Coronary artery (tissue), 2 donors: ENCODE measurements around the gene ARHGAP22.

Source experiments
- DNase-seq: peaks from one replicate; pipeline ENCODE4 v3.0.0-alpha.2; 2017; ENCODE audit warnings: low spot score
- H3K27ac ChIP-seq, 2 donors: fragments of 200-600 bp; sonication (generic); one replicate each; pipeline ENCODE4 v1.5.1; 2016 to 2019
- H3K4me3 ChIP-seq: fragments of 200-600 bp; sonication (generic); 2 replicates; pipeline ENCODE4 v1.5.1; 2016; ENCODE audit warnings: mild to moderate bottlenecking, moderate library complexity
- CTCF ChIP-seq: fragments of 200-600 bp; sonication (generic); IDR thresholded peaks from one replicate; pipeline ENCODE4 v1.5.1; 2019; ENCODE audit warnings: antibody characterized with exemption

ARHGAP22 gene

GRCh38 chr10:48456361-48456804, 148.5 kb downstream of the ARHGAP22 start:
- H3K4me3 ChIP-seq: no peak overlapping the region
- no peak for TF ChIP-seq CTCF
- DNase-seq: peak; percentile 73
- H3K27ac ChIP-seq: no peak overlapping the region

- no peak overlapping the region for H3K4me3 ChIP-seq
- DNase-seq: peak; percentile 59
- no peak for TF ChIP-seq CTCF
- no peak overlapping the region for H3K27ac ChIP-seq
Measured at GRCh38 chr10:48455392-48456151, 149.3 kb downstream of the ARHGAP22 start.

GRCh38 chr10:48455055-48455391, 149.8 kb downstream of the ARHGAP22 start:
- DNase-seq: peak; percentile 62
- H3K27ac ChIP-seq: no peak overlapping the region

GRCh38 chr10:48454302-48455054, 150.4 kb downstream of the ARHGAP22 start:
- TF ChIP-seq CTCF: no peak
- H3K4me3 ChIP-seq: no peak overlapping the region
- peak; percentile 61 for DNase-seq
- no peak overlapping the region for H3K27ac ChIP-seq

More at GRCh38 chr10:48455055-48455391, 149.8 kb downstream of the ARHGAP22 start:
- TF ChIP-seq CTCF: no peak
- H3K4me3 ChIP-seq: no peak overlapping the region

- Histone ChIP-seq H3K27ac (no peak overlapping the region), H3K4me3 (no peak overlapping the region)
- DNase-seq: peak; percentile 55
- no peak for TF ChIP-seq CTCF
Measured at GRCh38 chr10:48453451-48454301, 151.2 kb downstream of the ARHGAP22 start.

- no peak overlapping the region for H3K27ac ChIP-seq
- DNase-seq: peak; percentile 61
- H3K4me3 ChIP-seq: no peak overlapping the region
- no peak for TF ChIP-seq CTCF
Measured at GRCh38 chr10:48452879-48453412, 151.9 kb downstream of the ARHGAP22 start.
